Stomach (tissue), 4 donors: ENCODE measurements around the gene OST4.

Source experiments
- POLR2AphosphoS5 ChIP-seq, 3 donors: sonication (generic); formaldehyde crosslinking; IDR thresholded peaks; one replicate each; pipeline ENCODE4 v1.6.1; 2016; ENCODE audit warnings: antibody characterized with exemption in 3 of 3
- TF ChIP-seq, protein P1 (sequence below), 7 experiments: fragments of 450-650 bp in 4 of 7; fragments of 200-600 bp in 3 of 7; sonication (generic) in 3 of 7; IDR thresholded peaks; one replicate each; pipeline ENCODE4 v1.5.1; 2016 to 2019; ENCODE audit warnings: antibody characterized with exemption in 7 of 7, control low read depth in 2 of 7, mild to moderate bottlenecking in 1 of 7

DNA sequence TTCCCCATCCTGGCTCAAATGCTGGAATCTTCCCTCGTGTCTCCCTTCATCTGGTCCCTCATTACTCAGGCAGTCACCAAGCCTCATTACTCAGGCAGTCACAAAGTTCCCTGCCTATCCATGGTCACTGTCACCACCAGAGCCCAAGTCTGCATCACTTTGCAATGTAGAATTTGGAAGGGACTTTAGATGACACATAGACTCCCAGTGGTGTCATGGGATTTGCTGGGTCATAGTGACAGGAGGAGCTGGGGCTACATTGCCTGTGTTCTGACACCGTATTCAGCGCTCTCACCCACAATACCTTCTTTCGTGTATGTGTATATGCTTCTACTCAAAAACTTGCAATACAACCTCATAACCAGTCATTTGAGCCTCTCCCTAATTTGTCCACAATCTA is 4.9 kb upstream of the OST4 start:
- TF ChIP-seq, protein P1, sequence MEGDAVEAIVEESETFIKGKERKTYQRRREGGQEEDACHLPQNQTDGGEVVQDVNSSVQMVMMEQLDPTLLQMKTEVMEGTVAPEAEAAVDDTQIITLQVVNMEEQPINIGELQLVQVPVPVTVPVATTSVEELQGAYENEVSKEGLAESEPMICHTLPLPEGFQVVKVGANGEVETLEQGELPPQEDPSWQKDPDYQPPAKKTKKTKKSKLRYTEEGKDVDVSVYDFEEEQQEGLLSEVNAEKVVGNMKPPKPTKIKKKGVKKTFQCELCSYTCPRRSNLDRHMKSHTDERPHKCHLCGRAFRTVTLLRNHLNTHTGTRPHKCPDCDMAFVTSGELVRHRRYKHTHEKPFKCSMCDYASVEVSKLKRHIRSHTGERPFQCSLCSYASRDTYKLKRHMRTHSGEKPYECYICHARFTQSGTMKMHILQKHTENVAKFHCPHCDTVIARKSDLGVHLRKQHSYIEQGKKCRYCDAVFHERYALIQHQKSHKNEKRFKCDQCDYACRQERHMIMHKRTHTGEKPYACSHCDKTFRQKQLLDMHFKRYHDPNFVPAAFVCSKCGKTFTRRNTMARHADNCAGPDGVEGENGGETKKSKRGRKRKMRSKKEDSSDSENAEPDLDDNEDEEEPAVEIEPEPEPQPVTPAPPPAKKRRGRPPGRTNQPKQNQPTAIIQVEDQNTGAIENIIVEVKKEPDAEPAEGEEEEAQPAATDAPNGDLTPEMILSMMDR (IDR thresholded peaks at IDR 0.05): no peak
- no peak for TF ChIP-seq POLR2AphosphoS5 (IDR thresholded peaks at IDR 0.05)
